Amygdala (tissue), 56 donors: ENCODE measurements around the gene YJEFN3.

Experiments used
- DNase-seq, 56 donors: peaks; one replicate each; lab custom pipeline; 2025; lab: John Stamatoyannopoulos, UW

Gene YJEFN3

DNA sequence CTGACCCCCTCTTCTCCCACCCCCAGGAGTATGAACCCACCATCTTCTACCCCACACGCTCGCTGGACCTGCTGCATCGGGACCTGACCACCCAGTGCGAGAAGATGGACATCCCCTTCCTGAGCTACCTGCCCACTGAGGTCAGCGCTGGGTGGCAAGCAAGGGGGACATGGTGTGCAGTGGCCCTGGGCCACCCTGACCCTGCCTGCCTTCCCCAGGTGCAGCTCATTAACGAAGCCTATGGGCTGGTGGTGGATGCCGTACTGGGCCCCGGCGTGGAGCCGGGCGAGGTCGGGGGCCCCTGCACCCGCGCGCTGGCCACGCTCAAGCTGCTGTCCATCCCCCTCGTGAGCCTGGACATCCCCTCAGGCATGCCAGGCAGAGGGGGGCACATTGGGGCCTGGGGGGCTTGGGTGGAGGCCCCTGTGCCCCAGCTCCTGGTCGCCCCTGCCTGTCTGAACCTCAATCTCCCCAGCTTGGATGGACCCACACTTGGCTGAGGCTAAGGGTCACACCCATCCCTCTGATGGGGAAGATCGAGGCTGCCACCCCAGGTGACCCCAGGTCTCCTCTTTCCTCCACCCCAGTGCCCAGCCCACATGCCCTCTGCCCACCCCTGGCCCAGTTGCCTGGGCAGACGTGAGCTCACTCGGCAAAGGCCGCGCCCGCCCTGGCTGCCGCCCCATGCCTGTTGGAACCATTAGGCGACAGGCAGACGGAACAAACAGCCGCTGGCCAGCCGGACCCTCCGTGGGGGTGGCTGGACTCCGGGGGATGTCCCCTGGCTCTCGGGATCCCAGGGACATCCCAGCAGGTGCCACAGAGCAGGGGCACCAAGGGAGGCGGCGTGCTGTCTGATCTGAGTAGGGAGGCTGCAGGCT is 6.8 kb downstream of the YJEFN3 start:
- no peak for DNase-seq

DNA sequence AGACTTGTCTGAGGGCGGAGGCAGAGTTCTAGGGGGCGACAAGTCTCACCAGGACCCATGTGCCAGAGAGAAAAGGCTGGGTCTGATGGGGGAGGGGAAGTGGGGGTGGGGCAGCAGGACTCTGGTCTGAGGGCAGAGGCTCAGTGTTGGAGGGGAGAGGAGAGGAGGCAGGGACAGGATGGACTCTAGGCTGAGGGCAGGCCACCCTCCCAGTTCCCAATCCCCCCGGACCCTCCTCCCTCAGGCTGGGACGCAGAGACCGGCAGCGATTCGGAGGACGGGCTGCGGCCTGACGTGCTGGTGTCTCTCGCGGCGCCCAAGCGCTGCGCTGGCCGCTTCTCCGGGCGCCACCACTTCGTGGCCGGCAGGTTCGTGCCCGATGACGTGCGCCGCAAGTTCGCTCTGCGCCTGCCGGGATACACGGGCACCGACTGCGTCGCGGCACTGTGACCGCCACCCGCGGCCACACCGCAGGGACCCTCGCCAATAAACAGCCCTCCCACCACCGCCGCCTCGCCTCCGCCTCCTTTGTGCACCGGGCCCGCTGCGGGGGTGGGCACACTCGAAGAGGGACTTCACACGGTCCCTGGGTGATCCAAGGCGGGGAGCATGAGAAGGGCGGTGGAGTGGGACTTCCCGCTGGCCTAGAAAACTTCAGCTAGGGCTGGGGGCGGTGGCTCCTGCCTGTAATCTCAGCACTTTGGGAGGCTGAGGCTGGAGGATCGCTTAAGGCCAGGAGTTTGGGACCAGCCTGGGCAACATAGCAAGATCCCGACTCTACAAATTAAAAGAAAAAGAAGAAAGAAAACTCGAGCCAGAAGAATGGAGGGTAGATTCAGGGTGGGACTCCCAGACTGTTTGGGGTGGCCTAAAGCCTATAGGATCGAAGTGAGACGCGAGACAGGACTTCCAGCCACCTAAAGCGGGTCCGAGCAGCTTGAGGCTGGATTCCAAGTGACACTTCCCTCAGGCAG is 8.7 kb downstream of the YJEFN3 start:
- DNase-seq, result no peak

DNA sequence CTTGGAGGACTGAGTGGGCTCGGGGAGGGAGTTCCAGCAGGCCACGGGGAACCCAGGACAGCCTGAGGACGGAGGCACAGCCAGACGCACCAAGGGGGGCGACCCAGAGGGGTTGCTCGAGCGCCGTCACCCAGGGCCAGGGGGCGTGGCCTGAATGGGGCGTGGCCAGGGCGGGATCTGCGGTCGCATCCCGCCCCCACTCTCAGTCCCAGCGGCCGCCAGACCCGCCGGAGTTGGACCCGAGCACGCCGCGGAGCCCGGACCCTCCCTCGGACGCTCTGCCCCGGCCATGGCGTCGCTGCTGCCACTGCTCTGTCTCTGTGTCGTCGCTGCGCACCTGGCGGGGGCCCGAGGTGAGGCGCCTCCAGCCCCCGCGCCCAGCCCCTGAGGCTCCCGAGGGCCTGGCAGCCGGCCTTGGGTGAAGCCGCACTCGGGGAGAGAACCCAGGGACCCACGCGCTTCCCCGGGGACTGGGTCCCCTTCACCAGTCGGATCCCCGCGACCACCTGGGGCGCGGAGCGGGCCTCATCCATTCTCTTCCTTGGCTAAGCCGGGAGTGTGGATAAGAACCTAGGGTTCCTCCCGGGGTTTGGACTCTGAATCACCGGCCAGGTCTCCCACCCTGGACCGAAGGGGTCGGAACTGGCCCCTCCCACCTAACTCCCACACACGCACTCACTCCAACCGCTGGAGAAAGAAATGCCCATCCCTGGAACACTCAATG is 9.5 kb downstream of the YJEFN3 start, which contains the start of gene CILP2:
Gene CILP2 (plus strand): TSS at position 205 of the 724 bp plus-strand sequence. CDS start 85 bp downstream, at position 290.
- peak in 6 of 56 donors; percentile 7 to 41 (median 19) for DNase-seq

DNA sequence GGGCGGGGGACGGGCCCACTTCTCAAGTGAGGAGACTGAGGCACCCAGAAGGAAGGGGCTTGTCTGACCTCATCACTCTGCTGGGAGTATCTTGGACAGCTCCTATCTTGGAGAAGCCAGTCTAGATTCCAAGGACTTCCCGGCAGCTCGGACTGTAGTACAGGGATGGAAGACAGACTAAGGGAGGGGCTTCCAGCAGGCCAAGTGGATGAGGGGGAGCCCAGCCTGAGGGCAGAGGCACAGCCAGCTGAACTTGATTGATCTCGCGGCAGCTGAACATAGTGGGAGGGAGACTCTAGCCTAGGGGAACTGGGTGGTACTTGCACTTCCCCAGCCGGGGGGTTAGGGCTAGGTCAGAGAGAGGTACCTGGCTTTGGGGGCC is 10.1 kb downstream of the YJEFN3 start:
- DNase-seq, result no peak

DNA sequence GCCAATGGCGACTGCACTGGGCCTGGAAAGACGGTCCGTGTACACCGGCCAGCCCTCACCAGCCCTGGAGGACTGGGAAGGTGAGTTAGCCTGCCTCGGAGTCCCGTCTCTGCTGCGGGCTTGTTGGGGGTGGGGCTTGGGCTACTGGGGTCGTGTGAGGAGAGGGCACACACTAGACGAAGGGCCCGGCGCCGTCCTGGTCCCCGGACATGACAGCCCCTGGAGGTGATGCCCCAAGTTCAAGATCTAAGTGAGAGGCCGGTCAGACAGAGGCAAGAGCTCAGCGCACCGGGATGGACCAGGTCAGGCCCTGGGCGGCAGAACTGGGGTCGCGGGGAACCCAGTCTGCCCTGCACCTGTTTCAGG is 11.0 kb downstream of the YJEFN3 start:
- DNase-seq, result no peak

DNA sequence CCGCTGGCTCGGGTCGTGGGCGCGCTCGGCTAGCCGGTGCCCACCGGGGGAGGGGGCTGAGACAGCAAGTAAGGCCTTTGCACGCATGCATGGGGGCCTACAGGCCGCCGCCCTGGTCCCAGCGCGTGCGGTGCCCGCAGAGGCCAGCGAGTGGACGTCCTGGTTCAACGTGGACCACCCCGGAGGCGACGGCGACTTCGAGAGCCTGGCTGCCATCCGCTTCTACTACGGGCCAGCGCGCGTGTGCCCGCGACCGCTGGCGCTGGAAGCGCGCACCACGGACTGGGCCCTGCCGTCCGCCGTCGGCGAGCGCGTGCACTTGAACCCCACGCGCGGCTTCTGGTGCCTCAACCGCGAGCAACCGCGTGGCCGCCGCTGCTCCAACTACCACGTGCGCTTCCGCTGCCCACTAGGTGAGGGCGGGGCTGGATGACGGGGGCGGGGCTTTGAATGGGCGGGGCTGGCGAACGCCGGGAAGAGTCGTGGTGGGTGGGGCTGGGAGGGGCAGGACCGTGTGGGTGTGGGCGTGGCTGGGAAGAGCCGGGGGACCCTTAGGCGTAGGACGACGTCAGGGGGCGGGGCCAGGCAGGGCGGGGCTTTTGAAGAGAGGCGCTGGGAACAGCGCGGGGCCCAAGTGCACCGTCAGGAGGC is 11.5 kb downstream of the YJEFN3 start:
- peak in 20 of 56 donors; percentile 9 to 76 (median 33) for DNase-seq

DNA sequence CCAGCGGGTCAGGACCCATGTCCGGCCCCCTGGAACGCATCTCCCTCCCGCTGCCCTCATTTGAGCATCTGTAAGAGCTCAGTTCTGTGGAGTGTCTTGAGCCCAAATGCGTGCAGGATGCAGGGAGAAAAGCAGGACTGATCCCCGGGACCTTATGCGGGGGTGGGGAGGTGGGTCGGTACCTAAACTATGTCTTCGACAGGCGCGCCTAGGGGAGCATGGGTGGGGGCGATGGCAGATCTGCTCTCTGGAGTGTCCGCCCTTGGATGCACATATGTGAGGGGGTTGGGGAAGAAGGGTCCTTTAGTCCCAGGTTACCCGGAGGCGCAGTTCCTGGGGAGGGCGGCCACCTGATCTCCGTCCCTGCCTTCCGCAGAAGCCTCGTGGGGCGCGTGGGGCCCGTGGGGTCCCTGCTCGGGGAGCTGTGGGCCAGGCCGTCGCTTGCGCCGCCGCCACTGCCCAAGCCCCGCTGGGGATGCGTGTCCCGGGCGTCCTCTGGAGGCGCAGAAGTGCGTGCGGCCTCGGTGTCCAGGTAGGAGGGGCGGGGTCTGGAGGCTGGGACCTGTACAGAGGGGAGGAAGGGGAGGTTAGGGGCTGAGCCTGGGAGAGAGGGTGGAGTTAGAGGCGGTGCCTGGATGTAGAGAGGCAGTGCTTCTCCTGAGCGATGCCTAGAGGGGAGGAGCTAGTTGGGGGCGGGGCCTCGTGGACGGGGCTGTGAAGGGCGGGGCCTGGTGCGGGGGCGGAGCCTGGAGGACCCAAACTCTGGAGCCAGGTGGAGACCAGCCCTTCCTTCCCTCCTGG is 12.2 kb downstream of the YJEFN3 start:
- peak in 7 of 56 donors; percentile 10 to 47 (median 17) for DNase-seq

DNA sequence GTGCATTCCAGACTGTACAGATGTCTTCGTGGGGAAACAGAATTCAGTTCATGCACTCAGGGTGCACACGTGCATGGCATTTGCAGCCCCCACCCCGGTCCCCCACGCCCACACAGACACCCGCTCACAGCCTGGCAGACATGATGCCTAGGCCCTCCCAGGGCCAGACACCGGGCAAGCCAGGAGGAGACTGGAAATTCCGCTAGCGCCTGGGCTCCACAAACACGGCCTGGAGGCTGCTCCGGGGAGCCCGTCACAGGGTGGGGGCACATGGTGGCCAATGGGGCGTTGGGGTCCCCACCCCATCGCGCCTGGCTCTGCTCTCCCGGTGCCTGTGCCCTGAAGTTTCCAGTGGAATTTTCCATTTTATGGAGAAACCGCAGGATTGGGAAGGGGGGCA is 12.9 kb downstream of the YJEFN3 start:
- no peak for DNase-seq

DNA sequence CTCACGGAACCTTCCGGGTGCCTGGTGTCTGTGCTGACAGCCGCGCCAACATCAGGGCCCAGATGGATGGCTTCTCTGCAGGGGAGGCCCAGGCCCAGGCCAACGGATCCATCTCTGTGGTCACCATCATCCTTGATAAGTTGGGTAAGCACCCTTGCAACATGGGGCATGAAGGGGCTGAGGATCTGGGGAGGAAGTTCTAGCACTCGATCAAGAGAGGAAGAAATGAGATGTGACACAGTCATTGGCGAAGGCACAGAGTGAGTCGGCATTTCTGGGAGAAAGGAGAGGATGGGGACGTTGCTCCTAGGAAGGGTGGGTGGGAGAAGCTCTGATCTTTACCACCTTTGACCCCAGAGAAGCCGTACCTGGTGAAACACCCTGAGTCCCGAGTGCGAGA is 13.8 kb downstream of the YJEFN3 start:
- DNase-seq, result no peak

DNA sequence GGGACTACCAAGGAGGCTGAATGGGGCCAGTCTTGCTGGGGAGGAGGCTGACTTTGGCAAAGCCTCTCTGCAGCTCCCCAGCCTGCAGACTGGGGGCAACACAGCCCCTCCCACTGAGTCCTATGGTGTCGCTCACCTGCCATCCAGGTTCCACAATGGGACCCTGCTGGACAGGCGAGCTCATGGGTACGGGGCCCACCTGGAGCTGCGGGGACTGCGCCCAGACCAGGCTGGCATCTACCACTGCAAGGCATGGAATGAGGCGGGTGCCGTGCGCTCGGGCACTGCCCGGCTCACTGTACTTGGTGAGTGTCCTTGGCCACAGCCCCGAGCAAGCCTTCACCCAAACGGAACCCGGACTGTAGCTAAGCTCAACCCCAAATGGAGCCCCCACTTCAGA is 14.4 kb downstream of the YJEFN3 start:
- DNase-seq, result no peak

DNA sequence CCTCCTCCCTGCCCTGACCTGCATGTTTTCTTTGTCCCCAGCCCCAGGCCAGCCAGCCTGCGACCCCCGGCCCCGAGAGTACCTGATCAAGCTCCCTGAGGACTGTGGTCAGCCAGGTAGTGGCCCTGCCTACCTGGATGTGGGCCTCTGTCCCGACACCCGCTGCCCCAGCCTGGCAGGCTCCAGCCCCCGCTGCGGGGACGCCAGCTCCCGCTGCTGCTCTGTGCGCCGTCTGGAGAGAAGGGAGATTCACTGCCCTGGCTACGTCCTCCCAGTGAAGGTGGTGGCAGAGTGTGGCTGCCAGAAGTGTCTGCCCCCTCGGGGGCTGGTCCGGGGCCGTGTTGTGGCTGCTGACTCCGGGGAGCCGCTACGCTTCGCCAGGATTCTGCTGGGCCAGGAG is 14.9 kb downstream of the YJEFN3 start:
- DNase-seq, result no peak

DNA sequence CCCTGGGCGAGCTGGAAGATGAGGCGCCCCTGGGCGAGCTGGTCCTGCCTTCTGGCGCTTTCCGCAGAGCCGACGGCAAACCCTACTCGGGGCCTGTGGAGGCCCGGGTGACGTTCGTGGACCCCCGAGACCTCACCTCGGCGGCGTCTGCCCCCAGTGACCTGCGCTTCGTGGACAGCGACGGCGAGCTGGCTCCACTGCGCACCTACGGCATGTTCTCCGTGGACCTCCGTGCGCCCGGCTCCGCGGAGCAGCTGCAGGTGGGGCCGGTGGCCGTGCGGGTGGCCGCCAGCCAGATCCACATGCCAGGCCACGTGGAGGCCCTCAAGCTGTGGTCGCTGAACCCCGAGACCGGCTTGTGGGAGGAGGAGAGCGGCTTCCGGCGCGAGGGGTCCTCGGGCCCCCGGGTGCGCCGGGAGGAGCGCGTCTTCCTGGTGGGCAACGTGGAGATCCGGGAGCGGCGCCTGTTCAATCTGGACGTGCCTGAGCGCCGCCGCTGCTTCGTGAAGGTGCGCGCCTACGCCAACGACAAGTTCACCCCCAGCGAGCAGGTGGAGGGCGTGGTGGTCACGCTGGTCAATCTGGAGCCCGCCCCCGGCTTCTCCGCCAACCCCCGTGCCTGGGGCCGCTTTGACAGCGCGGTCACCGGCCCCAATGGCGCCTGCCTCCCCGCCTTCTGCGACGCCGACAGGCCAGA is 15.7 kb downstream of the YJEFN3 start:
- DNase-seq, result no peak

DNA sequence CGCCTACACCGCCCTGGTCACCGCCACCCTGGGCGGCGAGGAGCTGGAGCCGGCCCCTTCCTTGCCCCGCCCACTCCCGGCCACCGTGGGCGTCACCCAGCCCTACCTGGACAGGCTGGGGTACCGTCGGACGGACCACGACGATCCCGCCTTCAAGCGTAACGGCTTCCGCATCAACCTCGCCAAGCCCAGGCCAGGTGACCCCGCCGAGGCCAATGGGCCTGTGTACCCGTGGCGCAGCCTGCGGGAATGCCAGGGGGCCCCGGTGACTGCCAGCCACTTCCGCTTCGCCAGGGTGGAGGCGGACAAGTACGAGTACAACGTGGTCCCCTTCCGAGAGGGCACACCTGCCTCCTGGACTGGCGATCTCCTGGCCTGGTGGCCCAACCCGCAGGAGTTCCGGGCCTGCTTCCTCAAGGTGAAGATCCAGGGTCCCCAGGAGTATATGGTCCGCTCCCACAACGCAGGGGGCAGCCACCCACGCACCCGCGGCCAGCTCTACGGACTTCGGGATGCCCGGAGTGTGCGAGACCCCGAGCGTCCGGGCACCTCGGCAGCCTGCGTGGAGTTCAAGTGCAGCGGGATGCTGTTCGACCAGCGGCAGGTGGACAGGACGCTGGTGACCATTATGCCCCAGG is 16.4 kb downstream of the YJEFN3 start:
- DNase-seq, result no peak

DNA sequence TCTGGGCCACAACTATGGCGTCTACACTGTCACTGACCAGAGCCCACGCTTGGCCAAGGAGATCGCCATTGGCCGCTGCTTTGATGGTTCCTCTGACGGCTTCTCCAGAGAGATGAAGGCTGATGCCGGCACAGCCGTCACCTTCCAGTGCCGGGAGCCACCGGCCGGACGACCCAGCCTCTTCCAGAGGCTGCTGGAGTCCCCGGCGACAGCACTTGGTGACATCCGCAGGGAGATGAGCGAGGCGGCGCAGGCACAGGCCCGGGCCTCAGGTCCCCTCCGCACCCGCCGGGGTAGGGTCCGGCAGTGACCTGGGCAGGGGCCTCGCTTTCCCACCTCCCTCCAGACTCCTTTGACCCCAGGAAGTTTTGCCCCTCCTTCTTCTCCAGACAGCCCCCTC is 17.0 kb downstream of the YJEFN3 start:
- DNase-seq, result no peak

DNA sequence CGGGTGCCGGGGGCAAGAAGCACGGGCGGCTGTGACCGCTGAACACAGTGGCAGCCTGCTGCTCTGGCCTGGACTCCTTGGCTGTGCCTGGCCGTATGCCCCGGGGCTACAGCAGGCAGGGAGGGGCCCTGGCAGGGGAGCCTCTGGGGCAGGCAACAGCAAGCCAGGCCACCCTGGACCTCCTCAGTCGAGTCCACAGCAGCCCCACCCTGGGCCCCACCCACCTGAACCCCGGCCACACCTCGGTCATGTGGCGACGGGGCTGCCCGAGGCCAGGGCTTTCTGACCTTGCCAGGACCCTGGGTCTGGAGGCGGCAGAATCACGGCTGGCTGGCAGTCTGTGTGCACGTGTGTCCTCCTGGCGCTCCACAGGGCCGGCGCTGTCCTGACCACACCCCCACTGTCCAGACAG is 18.0 kb downstream of the YJEFN3 start:
- peak in 1 of 56 donors; percentile 36 for DNase-seq

DNA sequence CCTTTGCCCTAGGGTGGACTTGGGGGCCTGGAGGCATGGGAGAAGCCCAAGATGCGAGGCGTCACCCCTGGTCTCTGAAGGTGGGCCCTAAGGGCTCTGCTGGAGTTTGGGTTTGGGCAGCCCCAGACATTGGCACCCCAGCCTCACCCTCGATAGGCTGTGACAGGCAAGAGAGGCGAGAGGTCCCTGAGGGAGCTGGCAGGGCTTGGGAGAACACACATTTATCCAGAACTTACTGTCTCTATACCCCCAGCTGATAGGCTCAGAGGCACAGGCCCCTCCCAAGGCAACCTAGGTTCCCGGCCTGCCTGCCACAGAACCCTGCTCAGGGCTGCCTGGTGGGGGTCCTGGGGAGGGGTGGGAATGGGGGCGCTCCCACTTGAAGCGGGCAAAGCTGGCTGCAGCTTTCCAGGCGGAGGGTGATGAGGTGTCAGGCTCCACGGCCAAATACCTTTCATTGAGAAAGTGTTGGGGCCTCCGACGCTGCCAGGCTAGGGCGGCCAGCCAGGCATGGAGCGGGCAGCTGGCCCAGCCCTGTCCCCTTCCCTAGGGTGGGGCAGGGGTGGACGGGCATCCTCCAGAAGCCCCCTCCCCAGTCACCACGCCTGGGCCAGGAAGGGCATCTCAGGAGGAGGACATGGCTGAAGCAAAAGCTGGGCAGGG is 19.1 kb downstream of the YJEFN3 start:
- no peak for DNase-seq

DNA sequence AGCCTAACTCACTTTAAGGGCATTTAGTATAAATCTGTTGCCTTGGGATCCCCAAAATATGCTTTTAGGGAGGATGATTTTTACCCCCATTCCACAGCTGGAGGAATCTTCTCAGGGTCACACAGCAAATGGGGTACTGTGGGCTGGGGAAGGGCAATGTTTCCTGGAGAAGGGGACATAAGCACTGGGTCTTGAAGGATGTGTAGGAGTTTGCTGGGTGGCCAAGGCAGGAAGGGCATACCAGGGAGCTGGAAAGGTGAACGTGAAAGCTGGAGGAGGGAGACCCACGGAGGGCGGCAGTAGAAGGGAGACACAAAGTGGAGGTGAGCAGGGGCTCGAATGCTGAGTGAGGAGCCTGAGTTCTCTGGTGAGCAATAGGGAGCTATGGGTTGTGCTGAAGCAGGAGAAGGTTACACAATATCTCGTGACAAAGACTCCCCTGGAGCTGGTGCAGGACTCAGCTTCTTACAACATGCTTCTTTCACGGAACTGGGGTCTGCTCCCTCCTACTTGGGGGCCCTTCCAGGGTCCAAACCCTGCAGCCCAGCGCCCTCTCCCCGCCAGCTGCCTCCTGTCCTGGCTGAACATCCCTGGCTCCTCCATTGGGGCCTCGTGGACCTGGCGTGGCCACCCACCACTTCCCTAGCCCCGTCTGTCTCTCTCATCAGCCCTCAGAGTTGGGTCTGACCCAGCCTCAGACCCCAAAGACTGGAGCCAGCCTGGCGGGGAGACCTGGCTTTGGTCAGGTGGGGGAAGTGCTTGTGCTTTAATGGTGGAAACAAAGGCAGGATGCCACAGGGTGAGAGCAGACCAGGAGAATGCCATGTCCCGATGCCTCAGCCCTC is 20.4 kb downstream of the YJEFN3 start:
- DNase-seq, result no peak
